Right cardiac atrium (tissue), 5 donors: ENCODE data around the gene SPATA2L. TPM values are rescaled to one million over a fixed set of nuclear protein-coding genes. Genes with fewer than 3 reads are reported as not detected.

ENCODE experiments used
- ATAC-seq, 2 donors: fragments of 200-7000 bp; cut with Tn5 transposase; one replicate each; pipeline versions ENCODE4 v1.8.0 to v1.9.1; 2020; ENCODE audit warnings: moderate library complexity in 2 of 2, mild to moderate bottlenecking in 1 of 2
- DNase-seq, 3 donors: peaks; one replicate each; pipeline ENCODE4 v3.0.0-alpha.2; 2020
- H3K27ac ChIP-seq: one replicate; pipeline ENCODE4 v1.5.1; 2013; ENCODE audit warnings: mild to moderate bottlenecking, low read length, control low read depth, moderate library complexity
- H3K27me3 ChIP-seq: one replicate; pipeline ENCODE4 v1.6.1; 2013; ENCODE audit not compliant: control insufficient read depth, insufficient read depth
- H3K4me1 ChIP-seq: one replicate; pipeline ENCODE4 v1.6.1; 2013; ENCODE audit warnings: low read length; ENCODE audit not compliant: control insufficient read depth, insufficient read depth
- H3K4me3 ChIP-seq: one replicate; pipeline ENCODE4 v1.5.1; 2013; ENCODE audit warnings: low read length, control low read depth
- H3K9me3 ChIP-seq: one replicate; pipeline ENCODE4 v1.6.1; 2013; ENCODE audit warnings: low read length; ENCODE audit not compliant: control insufficient read depth
- WGBS: extraction: QIAGEN DNeasy Blood & Tissue Kit; methylation state at CpG from one replicate; pipeline ENCODE4 v1.1.7; 2013; 5-methylcytosine and 5-hydroxymethylcytosine counted together
- intact Hi-C, 4 donors: fragments of 100-400 bp; cut with DNase I; formaldehyde crosslinking; loops; one replicate each; pipeline versions ENCODE4 v1.11.0 to v1.14.0; 2022 to 2023
- polyA plus RNA-seq: library from polyadenylated mRNA; stranded (reverse); fragments of 200-250 nt; gene quantifications from one replicate; pipeline ENCODE4 v1.2.3, GENCODE V29; 2013
- total RNA-seq, 4 donors: library from RNA; stranded (reverse); fragmentation: NEBNext Ultra II Directional; extraction: Animal tissue kit (Norgen Biotek cat#: 25700); gene quantifications; one replicate each; pipeline ENCODE4 v1.2.1, GENCODE V29; 2021
- donor health status: healthy with polysubstance abuse.
- donor health status: DM: no; HTN: yes; CAD: no.
- donor health status: DM: no; HTN: no; CAD: no.
- donor health status: DM: no; HTN: yes; CAD: no; lungs with severe emphysema.
- donor health status: DM: yes; HTN: yes; CAD: no.

SPATA2L gene
- total and polyA plus RNA-seq, 5 donors, result 2.3 to 5.2 (median 3.5) TPM

DNA sequence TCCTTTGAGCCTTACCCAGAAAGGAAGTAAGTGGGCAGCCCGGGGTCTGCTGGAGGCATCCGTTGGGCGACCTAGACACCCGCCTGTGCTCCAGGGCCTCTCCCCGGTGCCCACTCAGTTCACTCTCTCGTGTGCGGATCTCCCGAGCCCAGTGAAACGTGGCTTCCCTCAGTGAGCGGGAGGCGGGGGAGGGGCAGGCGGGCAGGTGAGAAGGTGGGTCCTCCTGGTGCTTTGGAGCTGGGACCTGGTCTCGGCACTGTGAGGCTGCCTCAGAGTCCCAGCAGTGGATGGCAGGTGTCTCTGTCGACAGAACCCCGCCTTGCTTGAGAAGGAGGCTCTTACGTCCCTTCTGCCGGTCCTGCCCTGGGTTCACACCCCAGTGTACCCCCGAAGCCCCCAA, 27.8 kb upstream of the SPATA2L start:
- 89% methylated on average over 18 of the region's 18 CpGs for WGBS
- intact Hi-C loops, result no loop called here
- ATAC-seq, result no peak
- Histone ChIP-seq H3K27ac (no peak overlapping the region), H3K9me3 (no peaks in the 10 kb centered on the region), H3K4me3 (no peak overlapping the region), H3K27me3 (no peaks in the 10 kb centered on the region), H3K4me1 (no peaks in the 10 kb centered on the region)
- peak in 1 of 3 donors; percentile 62 for DNase-seq

DNA sequence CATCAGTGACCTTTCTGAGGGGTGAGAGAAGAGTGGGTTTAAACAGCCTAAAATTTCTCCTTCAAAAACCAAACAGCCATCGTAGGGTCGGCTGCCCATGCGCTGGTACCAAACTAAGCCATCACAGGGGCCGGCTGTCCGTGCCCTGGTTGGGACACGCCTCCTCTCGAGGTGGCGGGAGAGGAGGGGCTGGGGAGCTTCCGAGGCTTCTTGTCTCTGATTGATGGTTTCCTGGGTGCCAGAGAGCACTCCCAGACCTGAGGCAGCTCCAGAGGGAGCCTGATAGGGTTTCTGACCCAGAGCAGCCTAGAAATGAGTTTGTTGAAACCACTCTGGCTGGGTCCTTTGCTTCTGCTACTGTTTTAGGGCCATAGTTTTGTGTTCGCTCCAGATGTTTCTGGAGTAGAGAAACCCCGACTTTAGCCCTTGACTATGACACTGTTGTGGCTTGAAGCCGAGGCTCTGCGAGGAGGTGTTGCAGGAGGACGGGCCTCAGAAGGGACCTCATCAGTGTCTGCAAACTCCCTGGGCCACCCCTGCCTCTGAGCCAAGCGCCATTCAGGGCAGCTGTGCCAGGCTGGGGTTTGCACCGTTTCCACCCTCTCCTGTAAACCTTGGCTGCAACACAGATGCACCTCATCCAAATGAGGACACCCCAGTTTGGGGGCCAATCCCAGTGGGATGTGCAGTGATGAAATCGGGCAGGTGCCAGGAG, 26.1 kb upstream of the SPATA2L start:
- WGBS, result 72% methylated on average over 17 of the region's 17 CpGs
- ATAC-seq (no peak), DNase-seq (no peak)
- H3K27me3 ChIP-seq, result no peaks in the 10 kb centered on the region
- intact Hi-C loops, result no loop called here
- H3K4me1 ChIP-seq, result peaks cover 9% of the 10 kb centered on the region
- H3K27ac ChIP-seq, result no peak overlapping the region
- no peak overlapping the region for H3K4me3 ChIP-seq
- H3K9me3 ChIP-seq, result no peaks in the 10 kb centered on the region

DNA sequence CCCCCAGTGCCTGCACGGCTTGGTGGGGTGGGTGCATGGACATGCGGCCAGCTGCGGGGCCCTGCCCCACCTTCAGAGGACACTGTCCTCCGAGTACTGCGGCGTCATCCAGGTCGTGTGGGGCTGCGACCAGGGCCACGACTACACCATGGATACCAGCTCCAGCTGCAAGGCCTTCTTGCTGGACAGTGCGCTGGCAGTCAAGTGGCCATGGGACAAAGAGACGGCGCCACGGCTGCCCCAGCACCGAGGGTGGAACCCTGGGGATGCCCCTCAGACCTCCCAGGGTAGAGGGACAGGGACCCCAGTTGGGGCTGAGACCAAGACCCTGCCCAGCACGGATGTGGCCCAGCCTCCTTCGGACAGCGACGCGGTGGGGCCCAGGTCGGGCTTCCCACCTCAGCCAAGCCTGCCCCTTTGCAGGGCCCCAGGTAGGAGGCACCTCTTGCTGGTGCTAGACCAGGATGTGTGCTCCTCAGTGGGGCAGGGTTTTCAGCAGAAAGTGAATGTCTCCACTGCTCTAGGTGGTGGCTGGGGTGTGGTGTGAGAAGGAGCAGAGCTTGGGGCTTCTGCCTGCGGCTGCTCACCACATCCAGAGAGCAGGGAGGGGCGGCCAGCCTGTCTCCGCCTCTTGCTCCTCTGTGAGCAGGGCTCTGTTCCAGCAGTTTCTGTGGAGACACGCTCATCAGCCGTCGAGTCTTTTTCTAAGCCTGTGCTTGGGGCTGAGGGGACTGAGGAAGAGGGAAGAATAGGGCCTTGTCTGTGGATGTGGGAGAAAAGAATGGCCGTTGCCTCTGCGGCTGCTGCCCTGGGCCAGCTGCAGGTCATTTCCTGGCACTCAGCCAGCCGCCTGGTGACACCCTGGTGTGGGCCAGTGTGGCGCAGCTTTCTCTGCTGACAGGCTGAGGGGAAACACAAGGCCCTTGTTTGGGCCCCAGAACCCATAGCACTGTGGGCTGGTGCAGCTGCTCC, 22.1 kb upstream of the SPATA2L start:
- DNase-seq, result peak; percentile 60 to 85 (median 79)
- Histone ChIP-seq H3K4me1 (peaks cover 14% of the 10 kb centered on the region), H3K27me3 (no peaks in the 10 kb centered on the region), H3K4me3 (no peak overlapping the region), H3K9me3 (no peaks in the 10 kb centered on the region), H3K27ac (peak overlapping the region; percentile 40)
- ATAC-seq, result no peak
- 68% methylated on average over 30 of the region's 30 CpGs for WGBS
- intact Hi-C loops, result no loop called here

DNA sequence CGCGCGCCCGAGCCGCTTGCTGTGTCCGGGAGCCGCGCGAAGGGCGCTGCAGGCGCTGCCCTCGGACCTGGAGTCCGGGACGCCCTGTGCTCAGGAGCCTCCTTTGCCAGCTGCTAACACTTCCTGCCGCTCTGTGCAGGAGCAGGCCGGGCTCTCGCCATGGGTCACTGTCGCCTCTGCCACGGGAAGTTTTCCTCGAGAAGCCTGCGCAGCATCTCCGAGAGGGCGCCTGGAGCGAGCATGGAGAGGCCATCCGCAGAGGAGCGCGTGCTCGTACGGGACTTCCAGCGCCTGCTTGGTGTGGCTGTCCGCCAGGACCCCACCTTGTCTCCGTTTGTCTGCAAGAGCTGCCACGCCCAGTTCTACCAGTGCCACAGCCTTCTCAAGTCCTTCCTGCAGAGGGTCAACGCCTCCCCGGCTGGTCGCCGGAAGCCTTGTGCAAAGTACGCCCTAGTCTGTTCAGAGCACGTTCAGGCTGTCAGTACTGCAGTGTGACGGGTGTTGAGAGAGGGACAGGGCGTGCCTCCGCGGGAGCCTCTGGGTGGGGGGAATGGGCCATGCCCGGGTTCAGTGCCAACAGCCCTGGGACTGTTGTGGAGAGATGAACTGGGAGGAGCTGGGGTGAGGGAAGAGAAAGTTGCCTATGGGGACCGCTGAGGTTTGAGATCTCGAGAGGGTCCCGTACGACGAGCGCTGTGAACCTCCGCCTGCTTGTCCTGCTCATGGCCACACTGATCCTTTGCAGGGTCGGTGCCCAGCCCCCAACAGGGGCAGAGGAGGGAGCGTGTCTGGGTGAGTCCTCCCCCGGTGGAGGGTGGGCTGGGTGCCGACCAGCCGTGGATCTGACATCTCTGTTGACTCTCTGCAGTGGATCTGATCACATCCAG, 21.1 kb upstream of the SPATA2L start:
- Histone ChIP-seq H3K9me3 (no peaks in the 10 kb centered on the region), H3K4me1 (peaks cover 14% of the 10 kb centered on the region), H3K27ac (peak overlapping the region; percentile 76), H3K4me3 (peak overlapping the region; percentile 94), H3K27me3 (no peaks in the 10 kb centered on the region)
- WGBS, result 26% methylated on average over 56 of the region's 56 CpGs
- intact Hi-C loops, result no loop called here
- DNase-seq (peak; percentile 90 to 94 (median 92)), ATAC-seq (peak; percentile 63 to 84)

DNA sequence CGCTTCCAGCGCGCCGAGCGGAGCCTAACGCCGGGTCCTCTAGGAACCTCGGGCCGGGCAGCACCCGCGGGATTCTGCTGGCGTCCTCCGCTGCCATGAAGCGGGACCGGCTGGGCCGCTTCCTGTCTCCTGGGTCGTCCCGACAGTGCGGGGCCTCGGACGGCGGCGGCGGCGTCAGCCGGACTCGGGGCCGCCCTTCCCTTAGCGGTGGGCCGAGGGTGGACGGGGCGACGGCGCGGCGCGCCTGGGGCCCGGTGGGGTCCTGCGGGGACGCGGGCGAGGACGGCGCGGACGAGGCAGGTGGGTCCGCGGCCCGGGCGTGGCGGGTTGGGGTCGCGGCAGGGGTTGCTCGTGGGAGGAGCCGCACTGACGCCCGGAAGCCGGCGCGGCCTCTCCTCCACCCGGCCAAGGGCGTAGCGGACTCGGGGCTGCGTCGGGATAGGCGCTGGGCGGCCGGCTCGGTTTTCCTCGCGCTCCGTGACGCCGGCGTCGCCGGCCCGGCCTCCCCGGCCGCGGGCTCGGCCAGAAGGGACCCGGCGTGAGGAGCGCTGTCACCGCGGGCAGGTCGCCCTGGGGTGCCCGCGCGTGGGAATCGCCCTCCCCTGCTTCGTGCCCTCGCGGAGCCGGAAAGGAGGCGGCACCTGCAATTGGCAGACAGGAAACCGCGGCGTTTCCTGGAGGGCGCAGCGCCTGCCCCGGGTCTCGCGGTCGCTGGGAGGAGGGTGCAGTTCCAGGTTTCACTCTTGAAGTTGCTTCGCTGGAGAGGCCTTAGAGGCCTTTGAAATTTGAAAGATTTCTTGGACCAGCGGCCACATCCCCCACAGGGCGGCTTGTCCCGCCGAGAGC, 20.3 kb upstream of the SPATA2L start:
- peak overlapping the region; percentile 76 for H3K27ac ChIP-seq
- no peaks in the 10 kb centered on the region for H3K9me3 ChIP-seq
- H3K27me3 ChIP-seq, result no peaks in the 10 kb centered on the region
- ATAC-seq, result peak; percentile 20 to 27
- peaks cover 14% of the 10 kb centered on the region for H3K4me1 ChIP-seq
- peak; percentile 63 to 89 (median 86) for DNase-seq
- under 1% methylated on average over 111 of the region's 112 CpGs for WGBS
- H3K4me3 ChIP-seq, result peak overlapping the region; percentile 94
- intact Hi-C loops, result no loop called here

DNA sequence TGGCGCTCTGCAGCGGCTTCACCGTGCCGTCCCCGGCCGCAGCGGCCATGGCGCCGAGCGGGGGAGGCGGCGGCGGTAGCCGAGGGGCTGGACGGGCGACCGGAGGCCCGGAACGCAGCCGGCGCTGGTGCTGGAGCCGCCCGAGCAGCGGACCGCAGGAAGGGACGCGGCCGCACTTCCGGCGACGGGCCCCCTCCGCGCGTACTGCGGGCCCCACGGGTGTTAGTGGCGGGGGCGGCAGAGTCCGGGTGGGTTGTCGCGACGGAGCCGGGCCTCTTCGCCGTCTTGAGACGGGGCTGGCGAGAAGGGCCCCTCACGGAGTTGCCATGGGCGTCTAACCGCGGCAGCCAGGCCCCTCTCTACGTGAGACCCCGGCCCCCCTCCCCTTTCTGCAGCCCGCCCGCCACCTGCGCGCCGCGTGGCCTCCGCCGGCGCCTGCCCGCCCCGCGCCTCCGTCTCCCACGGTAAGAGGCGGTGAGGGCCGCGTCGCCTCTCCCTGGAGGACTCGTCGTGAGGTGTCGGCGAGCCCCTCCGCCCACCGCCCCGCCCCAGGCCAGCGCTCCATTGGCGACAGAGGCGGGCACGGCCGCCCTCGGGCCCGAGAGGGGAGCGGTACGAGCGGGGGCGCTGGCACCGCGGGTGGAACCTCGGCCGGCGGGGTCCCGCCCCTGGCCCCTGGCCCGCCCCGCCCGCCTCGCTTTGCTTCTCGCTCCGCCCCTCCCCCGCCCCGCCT, 19.5 kb upstream of the SPATA2L start, which contains the start of the genes VPS9D1 and ZNF276:
Gene VPS9D1, minus strand, starts transcription at position 86 of the 733 bp plus-strand sequence. Its CDS starts 37 bp downstream, at position 49.
Gene ZNF276, plus strand, starts transcription at position 725 of the 733 bp plus-strand sequence. CDS start 104 bp downstream, outside the sequence.
- under 1% methylated on average over 103 of the region's 103 CpGs for WGBS
- H3K27me3 ChIP-seq, result no peaks in the 10 kb centered on the region
- intact Hi-C loops, result no loop called here
- peak within 1 kb of the TSS; percentile 95 for H3K27ac ChIP-seq
- H3K9me3 ChIP-seq, result no peaks in the 10 kb centered on the region
- peaks cover 14% of the 10 kb centered on the region for H3K4me1 ChIP-seq
- DNase-seq (peak; percentile 90 to 96 (median 94)), ATAC-seq (peak; percentile 76 to 84)
- peak within 1 kb of the TSS; percentile 94 for H3K4me3 ChIP-seq

DNA sequence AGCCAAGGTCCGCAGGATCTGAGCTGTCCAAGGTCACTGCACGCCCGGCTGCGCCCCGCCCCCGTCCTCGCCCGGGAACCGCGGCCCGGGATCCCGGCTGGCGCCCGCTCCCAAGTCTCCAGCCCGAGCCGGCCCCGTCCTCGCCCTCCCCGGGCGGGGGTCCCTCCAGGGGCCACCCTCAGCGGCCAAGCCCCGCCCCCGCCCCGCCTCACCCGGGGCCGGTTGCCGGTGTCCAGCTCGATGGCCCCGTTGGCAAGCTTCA, 19.0 kb upstream of the SPATA2L start:
- intact Hi-C loops, result no loop called here
- under 1% methylated on average over 29 of the region's 29 CpGs for WGBS

DNA sequence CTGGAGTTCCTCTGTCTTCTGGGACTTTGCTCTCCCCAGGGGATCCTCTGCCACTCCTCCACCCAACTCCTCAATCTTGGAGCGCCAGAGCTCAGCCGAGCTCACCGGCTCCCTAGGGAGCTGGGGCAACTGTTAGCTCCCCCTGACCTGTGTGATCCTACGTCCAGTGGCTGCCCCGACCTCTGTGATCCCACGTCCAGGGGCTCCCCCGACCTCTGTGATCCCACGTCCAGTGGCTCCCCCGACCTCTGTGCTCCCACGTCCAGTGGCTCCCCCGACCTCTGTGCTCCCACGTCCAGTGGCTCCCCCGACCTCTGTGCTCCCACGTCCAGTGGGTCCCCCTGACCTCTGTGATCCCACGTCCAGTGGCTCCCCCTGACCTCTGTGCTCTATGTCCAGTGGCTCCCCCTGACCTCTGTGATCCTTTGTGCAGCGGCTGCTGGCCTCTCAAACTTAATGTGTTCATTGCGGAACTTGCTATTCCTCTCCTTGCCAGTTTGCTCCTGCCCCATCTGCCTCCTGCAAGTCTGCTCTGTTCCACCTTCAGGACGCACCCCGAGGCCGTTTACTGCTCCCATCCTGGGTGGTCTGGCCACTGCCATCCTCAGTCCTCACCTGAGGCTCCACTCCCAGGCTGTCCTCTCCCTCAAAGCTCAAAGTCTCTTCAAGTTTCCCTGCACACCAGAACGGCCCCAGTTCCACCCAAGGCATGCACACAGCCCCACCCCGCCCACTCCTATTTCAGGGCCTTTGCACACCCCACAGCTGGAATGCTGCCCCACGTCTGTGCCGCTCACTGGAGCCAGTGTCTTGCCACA, 16.4 kb upstream of the SPATA2L start:
- intact Hi-C loops, result no loop called here
- H3K27me3 ChIP-seq, result no peaks in the 10 kb centered on the region
- H3K9me3 ChIP-seq, result no peaks in the 10 kb centered on the region
- peaks cover 8% of the 10 kb centered on the region for H3K4me1 ChIP-seq
- ATAC-seq, result no peak
- H3K27ac ChIP-seq, result no peak overlapping the region
- no peak overlapping the region for H3K4me3 ChIP-seq
- WGBS, result 86% methylated on average over 24 of the region's 24 CpGs
- no peak for DNase-seq

More for the DNA sequence above, 19.0 kb upstream of the SPATA2L start:
- Histone ChIP-seq H3K4me1 (peaks cover 14% of the 10 kb centered on the region), H3K4me3 (peak overlapping the region; percentile 94), H3K9me3 (no peaks in the 10 kb centered on the region), H3K27me3 (no peaks in the 10 kb centered on the region), H3K27ac (peak overlapping the region; percentile 95)
- ATAC-seq, result peak; percentile 7 to 30
- DNase-seq, result peak in 1 of 3 donors; percentile 85
